NT2/D1 (cell line): ENCODE data around the gene VAV3.

Experiments
- DNase-seq: peaks from one replicate; pipeline ENCODE4 v3.0.0-alpha.2; 2011; ENCODE audit warnings: low read depth, low spot score
- H3K27me3 ChIP-seq: 2 replicates; pipeline ENCODE4 v1.6.0; 2011; ENCODE audit warnings: mild to moderate bottlenecking; ENCODE audit not compliant: insufficient read length, insufficient read depth
- H3K36me3 ChIP-seq: 2 replicates; pipeline ENCODE4 v1.6.1; 2011; ENCODE audit warnings: mild to moderate bottlenecking, low read length, mixed read lengths; ENCODE audit not compliant: insufficient read depth, insufficient read length
- H3K4me1 ChIP-seq: 2 replicates; pipeline ENCODE4 v1.5.1; 2011; ENCODE audit not compliant: insufficient read depth, insufficient read length
- H3K4me3 ChIP-seq: 2 replicates; pipeline ENCODE4 v1.5.1; 2011; ENCODE audit warnings: low read depth; ENCODE audit not compliant: insufficient read length
- H3K9ac ChIP-seq: 2 replicates; pipeline ENCODE4 v1.6.0; 2011; ENCODE audit warnings: low read depth; ENCODE audit not compliant: insufficient read length
- H3K9me3 ChIP-seq: 2 replicates; pipeline ENCODE4 v1.5.1; 2011; ENCODE audit warnings: mild to moderate bottlenecking, low read length; ENCODE audit not compliant: insufficient read depth
- SUZ12 ChIP-seq: IDR thresholded peaks from 2 replicates; pipeline ENCODE4 v1.6.1; 2011; ENCODE audit not compliant: insufficient read length, insufficient read depth; ENCODE audit errors: extremely low read depth
- YY1 ChIP-seq: IDR thresholded peaks from 2 replicates; pipeline ENCODE4 v1.6.1; 2011; ENCODE audit not compliant: insufficient read length, insufficient read depth
- ZNF274 ChIP-seq: IDR thresholded peaks from 2 replicates; pipeline ENCODE4 v1.6.1; 2011; ENCODE audit warnings: mild to moderate bottlenecking, low read depth, low read length

The VAV3 gene

DNA sequence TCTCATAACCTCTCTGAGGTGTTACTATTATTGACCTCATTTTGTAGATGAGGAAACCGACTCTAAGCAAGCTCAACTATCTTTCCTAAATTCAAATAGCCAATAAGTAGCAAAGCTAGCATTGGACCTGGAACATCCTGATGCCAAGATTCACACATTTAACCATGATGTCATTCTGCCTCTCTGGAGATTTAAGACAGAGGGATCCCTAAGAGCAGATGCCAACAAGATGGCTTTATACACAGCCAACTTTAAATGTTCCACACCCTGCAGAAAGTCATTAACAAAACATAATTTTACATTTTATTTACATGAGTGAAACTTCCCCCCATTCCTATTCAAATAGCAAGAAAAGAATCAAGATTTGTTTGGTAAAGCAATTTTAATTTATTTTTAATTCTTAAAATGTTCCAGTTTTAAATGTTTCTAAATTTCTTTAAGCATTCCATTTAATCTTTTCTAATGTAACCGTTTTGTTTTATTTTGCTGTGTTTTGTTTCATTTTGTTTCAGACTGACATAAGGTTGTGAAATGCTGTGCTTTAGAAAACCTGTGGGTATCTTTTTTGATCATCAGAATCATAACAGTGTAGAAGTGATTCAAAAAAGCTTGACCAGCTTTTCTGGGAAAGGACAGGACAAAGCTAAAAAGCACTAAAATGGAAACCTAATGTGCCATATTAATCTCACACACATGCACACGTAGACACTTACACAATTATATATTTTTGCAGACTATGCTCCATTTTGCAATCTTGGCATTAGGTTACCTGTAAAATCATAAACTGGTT, 7.6 kb upstream of the VAV3 start:
- DNase-seq: no peak
- TF ChIP-seq YY1 (no peak), ZNF274 (no peak), SUZ12 (no peak)
- Histone ChIP-seq H3K27me3 (no peaks in the 10 kb centered on the region), H3K36me3 (no peaks in the 10 kb centered on the region), H3K9me3 (no peaks in the 10 kb centered on the region), H3K9ac (no peak overlapping the region), H3K4me1 (no peaks in the 10 kb centered on the region), H3K4me3 (no peak overlapping the region)

- no peaks in the 10 kb centered on the region for H3K36me3 ChIP-seq
- H3K9ac ChIP-seq: no peak overlapping the region
- peaks cover 35% of the 10 kb centered on the region for H3K27me3 ChIP-seq
- no peaks in the 10 kb centered on the region for H3K4me1 ChIP-seq
- H3K4me3 ChIP-seq: no peak overlapping the region
- no peak for TF ChIP-seq SUZ12
- no peak for TF ChIP-seq ZNF274
- no peak for TF ChIP-seq YY1
- H3K9me3 ChIP-seq: no peaks in the 10 kb centered on the region
- no peak for DNase-seq
Observed at GRCh38 chr1:107966550-107966949, 1.6 kb upstream of the VAV3 start.

GRCh38 chr1:107964336-107965109, 457 bp downstream of the VAV3 start:
- Histone ChIP-seq H3K4me3 (peak overlapping the region; percentile 77), H3K9me3 (no peaks in the 10 kb centered on the region), H3K36me3 (no peaks in the 10 kb centered on the region), H3K4me1 (no peaks in the 10 kb centered on the region), H3K27me3 (peaks cover 36% of the 10 kb centered on the region), H3K9ac (peak overlapping the region; percentile 79)
- DNase-seq: peak; percentile 11
- TF ChIP-seq YY1: no peak
- TF ChIP-seq ZNF274: no peak
- TF ChIP-seq SUZ12: peak; percentile 90

GRCh38 chr1:107963601-107964335, 1.2 kb downstream of the VAV3 start:
- no peaks in the 10 kb centered on the region for H3K9me3 ChIP-seq
- H3K36me3 ChIP-seq: no peaks in the 10 kb centered on the region
- H3K4me1 ChIP-seq: no peaks in the 10 kb centered on the region
- H3K27me3 ChIP-seq: peaks cover 36% of the 10 kb centered on the region
- H3K4me3 ChIP-seq: peak overlapping the region; percentile 77
- no peak for TF ChIP-seq ZNF274
- peak; percentile 91 for TF ChIP-seq SUZ12
- no peak for DNase-seq
- H3K9ac ChIP-seq: peak overlapping the region; percentile 79

- no peaks in the 10 kb centered on the region for H3K9me3 ChIP-seq
- TF ChIP-seq SUZ12: no peak
- TF ChIP-seq YY1: no peak
- no peak for TF ChIP-seq ZNF274
- H3K9ac ChIP-seq: no peak overlapping the region
- H3K4me3 ChIP-seq: no peak overlapping the region
- H3K4me1 ChIP-seq: no peaks in the 10 kb centered on the region
- no peaks in the 10 kb centered on the region for H3K36me3 ChIP-seq
- peaks cover 36% of the 10 kb centered on the region for H3K27me3 ChIP-seq
- DNase-seq: no peak
Observed at GRCh38 chr1:107963008-107963407, 2.0 kb downstream of the VAV3 start.

- TF ChIP-seq ZNF274: no peak
- TF ChIP-seq SUZ12: no peak
- TF ChIP-seq YY1: no peak
- Histone ChIP-seq H3K9me3 (no peaks in the 10 kb centered on the region), H3K36me3 (no peaks in the 10 kb centered on the region), H3K4me3 (no peak overlapping the region), H3K27me3 (no peaks in the 10 kb centered on the region), H3K9ac (no peak overlapping the region), H3K4me1 (no peaks in the 10 kb centered on the region)
- no peak for DNase-seq
Observed at GRCh38 chr1:107954719-107955415, 10.1 kb downstream of the VAV3 start.

DNA sequence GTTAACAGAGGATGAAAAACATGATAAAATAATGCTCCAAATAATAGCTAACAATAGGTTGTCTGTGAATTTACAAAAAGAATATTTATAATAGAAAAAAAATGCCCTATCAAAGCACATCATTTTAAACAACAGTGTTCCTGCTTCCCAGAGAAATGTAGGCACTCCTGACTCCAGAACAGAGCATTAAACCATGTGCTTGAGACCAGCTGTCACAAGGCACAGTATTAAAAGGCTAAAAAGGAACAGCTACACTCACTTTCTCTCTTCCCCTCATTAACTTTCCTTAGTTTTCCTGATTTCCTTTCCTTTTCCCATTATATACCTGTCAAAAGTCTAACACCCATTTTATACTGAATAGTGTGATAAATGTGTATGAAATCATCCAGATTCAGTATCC, 10.9 kb downstream of the VAV3 start:
- H3K4me3 ChIP-seq: no peak overlapping the region
- H3K4me1 ChIP-seq: no peaks in the 10 kb centered on the region
- H3K27me3 ChIP-seq: no peaks in the 10 kb centered on the region
- H3K36me3 ChIP-seq: no peaks in the 10 kb centered on the region
- no peak for TF ChIP-seq SUZ12
- no peak for TF ChIP-seq YY1
- TF ChIP-seq ZNF274: no peak
- no peak for DNase-seq
- no peak overlapping the region for H3K9ac ChIP-seq
- no peaks in the 10 kb centered on the region for H3K9me3 ChIP-seq
